ENCODE measurements around the gene KCTD11.

DNA sequence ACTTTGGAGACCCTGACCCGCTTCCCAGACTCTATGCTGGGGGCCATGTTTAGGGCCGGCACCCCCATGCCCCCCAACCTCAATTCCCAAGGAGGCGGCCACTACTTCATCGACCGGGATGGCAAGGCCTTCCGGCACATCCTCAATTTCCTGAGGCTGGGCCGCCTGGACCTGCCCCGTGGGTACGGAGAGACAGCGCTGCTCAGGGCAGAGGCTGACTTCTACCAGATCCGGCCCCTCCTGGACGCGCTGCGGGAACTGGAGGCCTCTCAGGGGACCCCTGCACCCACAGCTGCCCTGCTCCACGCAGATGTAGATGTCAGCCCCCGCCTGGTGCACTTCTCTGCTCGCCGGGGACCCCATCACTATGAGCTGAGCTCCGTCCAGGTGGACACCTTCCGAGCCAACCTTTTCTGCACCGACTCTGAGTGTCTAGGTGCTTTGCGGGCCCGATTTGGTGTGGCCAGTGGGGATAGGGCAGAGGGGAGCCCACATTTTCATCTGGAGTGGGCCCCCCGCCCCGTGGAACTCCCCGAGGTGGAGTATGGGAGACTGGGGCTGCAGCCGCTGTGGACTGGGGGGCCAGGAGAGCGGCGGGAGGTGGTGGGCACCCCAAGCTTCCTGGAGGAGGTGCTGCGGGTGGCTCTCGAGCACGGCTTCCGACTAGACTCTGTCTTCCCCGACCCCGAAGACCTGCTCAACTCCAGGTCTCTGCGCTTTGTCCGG, 1.1 kb downstream of the KCTD11 start:
- TF ChIP-seq, protein P1, sequence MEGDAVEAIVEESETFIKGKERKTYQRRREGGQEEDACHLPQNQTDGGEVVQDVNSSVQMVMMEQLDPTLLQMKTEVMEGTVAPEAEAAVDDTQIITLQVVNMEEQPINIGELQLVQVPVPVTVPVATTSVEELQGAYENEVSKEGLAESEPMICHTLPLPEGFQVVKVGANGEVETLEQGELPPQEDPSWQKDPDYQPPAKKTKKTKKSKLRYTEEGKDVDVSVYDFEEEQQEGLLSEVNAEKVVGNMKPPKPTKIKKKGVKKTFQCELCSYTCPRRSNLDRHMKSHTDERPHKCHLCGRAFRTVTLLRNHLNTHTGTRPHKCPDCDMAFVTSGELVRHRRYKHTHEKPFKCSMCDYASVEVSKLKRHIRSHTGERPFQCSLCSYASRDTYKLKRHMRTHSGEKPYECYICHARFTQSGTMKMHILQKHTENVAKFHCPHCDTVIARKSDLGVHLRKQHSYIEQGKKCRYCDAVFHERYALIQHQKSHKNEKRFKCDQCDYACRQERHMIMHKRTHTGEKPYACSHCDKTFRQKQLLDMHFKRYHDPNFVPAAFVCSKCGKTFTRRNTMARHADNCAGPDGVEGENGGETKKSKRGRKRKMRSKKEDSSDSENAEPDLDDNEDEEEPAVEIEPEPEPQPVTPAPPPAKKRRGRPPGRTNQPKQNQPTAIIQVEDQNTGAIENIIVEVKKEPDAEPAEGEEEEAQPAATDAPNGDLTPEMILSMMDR (conservative IDR thresholded peaks at IDR 0.05 in 1 of 2, IDR thresholded peaks at IDR 0.05 in 1 of 2; ENCODE audit: extremely low read depth in 1 of 2, insufficient read depth in 1 of 2, low read depth in 1 of 2, low read length in 2 of 2): no peak
- TF ChIP-seq EZH2 (IDR thresholded peaks at IDR 0.05; ENCODE audit: borderline replicate concordance, low read length): no peak
